HUES48 (cell line): ENCODE measurements around the gene NID2.

Source experiments
- H3K27ac ChIP-seq: one replicate; pipeline ENCODE4 v1.7.0; 2013; ENCODE audit warnings: low read depth, low read length, inconsistent platforms
- H3K27me3 ChIP-seq: 2 replicates; pipeline ENCODE4 v1.6.1; 2013; ENCODE audit warnings: mild to moderate bottlenecking, low read length; ENCODE audit not compliant: control insufficient read depth, insufficient read depth
- H3K36me3 ChIP-seq: 2 replicates; pipeline ENCODE4 v1.6.1; 2013; ENCODE audit warnings: low read length; ENCODE audit not compliant: control insufficient read depth, insufficient read depth
- H3K4me1 ChIP-seq: 2 replicates; pipeline ENCODE4 v1.6.1; 2013; ENCODE audit warnings: mild to moderate bottlenecking, low read length; ENCODE audit not compliant: control insufficient read depth, insufficient read depth
- H3K4me3 ChIP-seq: 2 replicates; pipeline ENCODE4 v1.5.1; 2013; ENCODE audit warnings: mild to moderate bottlenecking, low read depth, low read length
- H3K9ac ChIP-seq: 2 replicates; pipeline ENCODE4 v1.6.1; 2013; ENCODE audit warnings: mild to moderate bottlenecking, low read depth, low read length, moderate library complexity
- H3K9me3 ChIP-seq: 2 replicates; pipeline ENCODE4 v1.6.1; 2013; ENCODE audit warnings: low read length; ENCODE audit not compliant: control insufficient read depth, insufficient read depth

Gene NID2

DNA sequence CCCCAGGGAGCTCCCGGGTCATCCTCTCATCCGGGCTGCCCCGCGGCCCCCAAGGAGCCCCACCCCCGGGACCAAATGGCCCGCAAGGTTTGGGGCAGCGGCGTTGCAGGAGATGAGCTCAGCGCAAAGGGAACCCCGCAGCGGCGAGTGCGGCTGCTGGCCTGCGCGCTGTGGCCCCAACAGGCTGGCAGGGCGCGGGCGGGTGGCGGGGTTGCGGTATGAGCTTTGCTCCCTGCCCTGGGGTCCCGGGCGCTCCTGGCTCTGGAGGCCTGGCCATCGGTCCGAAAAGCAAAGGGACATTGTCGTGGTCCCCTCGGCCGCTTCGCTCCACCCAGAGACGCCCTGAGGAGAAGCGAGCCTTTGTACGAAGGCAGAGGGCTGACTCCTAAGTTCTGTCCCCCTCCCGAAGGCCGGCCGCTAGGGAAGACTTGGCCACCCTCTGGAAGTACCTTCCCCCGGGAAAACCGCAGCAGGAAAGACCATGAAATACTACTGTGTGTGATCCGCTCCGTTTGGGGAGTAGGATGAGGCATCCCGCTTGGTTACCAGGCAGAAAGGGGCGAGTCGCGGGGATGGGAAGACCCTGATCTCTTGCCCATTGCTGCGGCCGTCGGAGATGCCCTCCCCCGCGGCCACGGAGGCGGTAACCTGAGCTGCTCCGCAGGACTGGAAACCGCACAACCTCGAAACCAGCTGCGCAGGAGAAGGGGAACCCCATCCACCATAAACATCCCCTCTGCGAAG is 620 bp upstream of the NID2 start:
- H3K9ac ChIP-seq, result no peak overlapping the region
- H3K27me3 ChIP-seq, result peaks cover 56% of the 10 kb centered on the region

DNA sequence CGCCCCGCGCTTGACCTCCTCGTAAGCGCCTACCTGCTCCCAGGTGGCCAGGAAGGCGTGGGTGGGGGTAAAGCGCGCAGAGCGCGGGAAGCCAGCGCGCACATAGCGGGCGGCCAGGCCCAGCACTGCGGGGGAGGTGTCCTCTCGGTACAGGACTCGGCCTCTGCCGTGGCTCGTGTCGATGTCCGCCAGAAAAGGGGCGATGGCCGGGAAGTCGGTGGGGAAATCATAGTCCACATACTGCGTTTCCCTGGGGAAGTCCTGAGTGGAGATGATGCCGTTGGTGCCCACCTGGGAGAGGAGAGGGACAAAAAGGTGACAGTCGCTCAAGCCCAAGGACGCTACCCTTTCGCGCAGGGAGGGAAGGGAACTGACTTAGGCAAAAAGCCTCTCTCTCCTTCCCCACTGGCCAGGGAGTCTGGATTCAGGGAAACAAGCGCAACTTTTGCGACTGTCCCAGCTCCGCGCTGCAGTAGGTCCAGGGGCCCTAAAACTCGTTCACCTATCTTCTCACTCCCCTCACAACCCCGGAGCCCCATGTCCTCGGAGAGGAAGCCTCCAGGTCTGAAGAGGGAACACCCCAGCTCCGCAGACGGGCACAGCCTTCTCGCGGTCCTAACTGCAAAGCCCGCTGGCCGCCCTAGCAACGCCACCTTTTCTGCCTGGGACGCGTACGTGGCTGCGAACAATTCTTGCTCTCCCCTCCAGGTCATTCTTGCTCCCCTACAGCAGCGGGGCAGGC is 815 bp downstream of the NID2 start:
- H3K36me3 ChIP-seq, result no peaks in the 10 kb centered on the region
- H3K9ac ChIP-seq, result no peak overlapping the region
- H3K4me3 ChIP-seq, result peak overlapping the region; percentile 74
- no peak overlapping the region for H3K27ac ChIP-seq
- peaks cover 58% of the 10 kb centered on the region for H3K27me3 ChIP-seq
- H3K9me3 ChIP-seq, result no peaks in the 10 kb centered on the region
- H3K4me1 ChIP-seq, result peaks cover 3% of the 10 kb centered on the region; the same call in 1 of the 2 replicates

More for the DNA sequence above, 620 bp upstream of the NID2 start:
- Histone ChIP-seq H3K36me3 (no peaks in the 10 kb centered on the region), H3K4me3 (peak overlapping the region; percentile 74), H3K27ac (no peak overlapping the region), H3K9me3 (no peaks in the 10 kb centered on the region), H3K4me1 (peaks cover 3% of the 10 kb centered on the region; the same call in 1 of the 2 replicates)

DNA sequence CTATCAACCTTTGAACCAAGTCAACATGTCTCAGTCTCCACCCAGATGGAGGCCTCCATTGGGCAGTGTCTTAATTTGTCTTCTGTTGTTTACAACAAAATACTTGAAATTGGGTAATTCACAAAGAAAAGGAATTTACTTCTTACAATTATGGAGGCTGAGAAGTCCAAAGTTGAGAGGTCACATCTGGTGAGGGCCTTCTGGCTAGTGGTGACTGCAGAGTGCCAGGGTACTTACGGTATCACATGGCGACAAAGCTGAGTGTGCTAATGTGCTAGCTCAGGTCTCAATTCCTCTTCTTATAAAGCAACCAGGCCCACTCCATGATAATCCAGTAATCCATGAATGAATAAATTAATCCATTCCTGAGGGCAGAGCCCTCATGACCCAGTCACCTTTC is 4.7 kb downstream of the NID2 start:
- no peaks in the 10 kb centered on the region for H3K9me3 ChIP-seq
- no peak overlapping the region for H3K4me3 ChIP-seq
- no peak overlapping the region for H3K27ac ChIP-seq
- no peaks in the 10 kb centered on the region for H3K36me3 ChIP-seq
- no peak overlapping the region for H3K9ac ChIP-seq
- peaks cover 14% of the 10 kb centered on the region for H3K4me1 ChIP-seq
- peaks cover 46% of the 10 kb centered on the region for H3K27me3 ChIP-seq

DNA sequence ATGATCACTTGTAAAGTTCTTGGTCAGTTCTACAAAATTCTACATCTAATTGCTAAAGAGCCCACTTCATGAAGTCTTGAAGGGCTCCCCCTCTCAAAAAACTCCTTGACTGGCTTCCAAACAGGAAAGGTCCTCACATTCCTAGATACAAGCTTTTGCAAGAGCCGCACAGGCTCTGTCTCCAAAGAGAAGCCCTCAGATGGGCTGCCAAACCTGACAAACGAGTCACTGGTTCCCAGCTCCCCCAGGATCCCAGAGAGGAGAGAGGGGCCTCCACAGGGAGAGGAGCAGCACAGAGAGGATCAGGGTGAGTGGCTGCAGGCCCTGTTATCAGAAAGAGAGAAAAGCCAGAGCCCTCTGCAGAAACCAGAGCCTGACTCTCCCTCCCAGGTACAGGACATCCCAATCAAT is 5.8 kb downstream of the NID2 start:
- H3K36me3 ChIP-seq, result no peaks in the 10 kb centered on the region
- peaks cover 38% of the 10 kb centered on the region for H3K27me3 ChIP-seq
- H3K4me3 ChIP-seq, result no peak overlapping the region
- H3K4me1 ChIP-seq, result peaks cover 14% of the 10 kb centered on the region
- no peak overlapping the region for H3K27ac ChIP-seq
- H3K9ac ChIP-seq, result no peak overlapping the region
- no peaks in the 10 kb centered on the region for H3K9me3 ChIP-seq

DNA sequence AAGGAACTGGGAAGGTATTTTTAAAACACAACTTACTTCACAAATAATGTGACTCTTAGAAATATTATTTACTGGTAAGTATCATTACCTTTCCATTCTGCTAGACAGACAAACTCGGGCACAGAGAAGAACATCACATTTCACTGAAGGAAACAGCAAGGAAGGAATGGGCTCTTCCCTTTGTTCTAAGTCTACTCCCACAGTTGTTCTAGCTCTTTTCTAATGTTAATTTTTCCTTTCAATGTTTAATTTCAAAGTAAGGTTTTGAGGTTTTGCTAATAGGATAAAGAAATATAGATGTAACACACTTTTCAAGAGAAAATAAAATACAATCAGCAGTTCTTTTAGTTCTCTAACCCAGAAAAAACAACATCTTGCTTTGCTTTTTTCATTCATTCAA is 7.0 kb downstream of the NID2 start:
- Histone ChIP-seq H3K9ac (no peak overlapping the region), H3K36me3 (no peaks in the 10 kb centered on the region), H3K27ac (no peak overlapping the region), H3K4me1 (peaks cover 11% of the 10 kb centered on the region), H3K4me3 (no peak overlapping the region), H3K27me3 (peaks cover 27% of the 10 kb centered on the region), H3K9me3 (no peaks in the 10 kb centered on the region)

DNA sequence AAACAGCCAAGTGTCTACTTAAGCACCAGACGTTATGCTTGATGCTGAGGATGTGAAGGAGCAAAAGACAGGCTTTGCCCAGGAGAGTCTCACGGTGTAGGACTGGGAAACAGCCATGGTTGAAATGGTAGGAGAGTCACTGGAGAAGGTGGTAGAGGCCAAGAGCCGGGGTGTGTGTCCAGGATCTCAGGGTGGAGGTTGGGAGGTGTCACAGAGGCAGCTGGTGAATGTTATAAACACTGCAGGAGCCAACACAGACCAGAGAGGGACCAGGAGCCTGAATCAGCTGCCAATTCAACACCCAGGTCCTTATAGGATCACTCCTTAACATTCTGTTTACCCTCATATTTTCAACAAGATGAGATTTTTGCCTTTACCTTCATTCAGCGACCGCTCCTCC is 7.5 kb downstream of the NID2 start:
- Histone ChIP-seq H3K9ac (no peak overlapping the region), H3K4me3 (no peak overlapping the region), H3K9me3 (no peaks in the 10 kb centered on the region), H3K36me3 (no peaks in the 10 kb centered on the region), H3K4me1 (peaks cover 11% of the 10 kb centered on the region), H3K27ac (no peak overlapping the region), H3K27me3 (peaks cover 22% of the 10 kb centered on the region)

DNA sequence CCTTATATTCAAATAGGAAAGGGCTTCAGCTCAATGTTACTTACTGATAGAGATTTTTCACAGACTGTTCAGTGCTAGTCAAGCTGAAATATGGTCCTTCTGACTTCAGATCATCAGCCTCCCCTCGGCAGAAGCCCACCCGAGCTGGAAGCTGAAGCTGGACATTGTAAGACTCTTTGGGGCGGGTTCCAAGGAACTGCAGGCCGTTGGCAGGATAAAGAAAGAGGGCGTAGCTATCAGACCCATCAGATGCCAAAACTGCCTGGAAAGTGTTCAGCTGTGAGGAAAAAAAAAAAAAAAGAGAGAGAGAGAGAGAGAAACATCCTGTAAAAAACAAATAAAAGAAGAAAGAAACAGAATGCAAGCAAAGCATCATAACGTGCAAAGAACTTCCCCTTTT is 8.8 kb downstream of the NID2 start:
- H3K4me1 ChIP-seq, result peaks cover 11% of the 10 kb centered on the region

DNA sequence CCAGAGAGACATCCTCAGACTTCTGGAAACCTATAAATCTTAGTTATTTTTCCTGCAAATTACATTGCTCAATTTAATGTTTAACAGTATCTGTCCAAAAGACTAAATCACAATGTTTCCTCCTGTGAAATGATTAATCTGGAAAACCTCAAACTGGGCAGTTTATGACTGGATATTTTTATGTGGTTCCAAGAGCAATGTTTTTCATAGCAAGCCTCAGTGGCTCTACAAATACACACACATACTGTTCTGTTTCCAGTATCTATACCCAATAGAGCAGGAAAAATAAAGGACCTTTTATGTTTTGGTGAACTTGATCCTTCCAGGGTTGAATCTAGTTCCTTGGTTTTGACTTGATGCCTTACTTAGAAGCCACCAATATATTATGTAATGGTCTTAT is 9.2 kb downstream of the NID2 start:
- Histone ChIP-seq H3K27me3 (peaks cover 15% of the 10 kb centered on the region; the same call in 1 of the 2 replicates), H3K4me1 (peaks cover 11% of the 10 kb centered on the region), H3K36me3 (no peaks in the 10 kb centered on the region), H3K27ac (no peak overlapping the region), H3K4me3 (no peak overlapping the region), H3K9me3 (no peaks in the 10 kb centered on the region), H3K9ac (no peak overlapping the region)

More for the DNA sequence above, 8.8 kb downstream of the NID2 start:
- Histone ChIP-seq H3K27me3 (peaks cover 15% of the 10 kb centered on the region; the same call in 1 of the 2 replicates), H3K9ac (no peak overlapping the region), H3K27ac (no peak overlapping the region), H3K9me3 (no peaks in the 10 kb centered on the region), H3K4me3 (no peak overlapping the region), H3K36me3 (no peaks in the 10 kb centered on the region)

DNA sequence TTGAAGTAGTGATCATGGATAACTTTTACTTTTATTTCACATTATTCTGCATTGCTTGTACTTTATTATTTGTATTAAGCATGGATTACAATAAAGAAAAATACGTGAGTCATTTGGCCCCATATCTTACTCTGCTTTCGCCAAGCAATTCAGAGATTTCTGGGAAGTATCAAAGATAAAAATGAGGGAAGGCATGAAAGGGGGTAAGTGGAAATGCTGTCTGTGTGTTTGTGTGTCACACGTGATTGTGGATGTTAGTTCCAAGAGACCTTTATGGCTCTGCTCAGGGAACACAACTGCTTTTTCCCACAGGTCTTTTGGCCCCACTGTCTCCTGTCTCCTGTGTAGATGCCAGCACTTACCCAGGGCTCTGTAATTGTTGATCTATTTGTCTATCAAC is 10.5 kb downstream of the NID2 start:
- no peak overlapping the region for H3K27ac ChIP-seq
- no peak overlapping the region for H3K9ac ChIP-seq
- H3K4me1 ChIP-seq, result peaks cover 11% of the 10 kb centered on the region
- no peak overlapping the region for H3K4me3 ChIP-seq
- no peaks in the 10 kb centered on the region for H3K9me3 ChIP-seq
- no peaks in the 10 kb centered on the region for H3K36me3 ChIP-seq
- peaks cover 15% of the 10 kb centered on the region; the same call in 1 of the 2 replicates for H3K27me3 ChIP-seq

DNA sequence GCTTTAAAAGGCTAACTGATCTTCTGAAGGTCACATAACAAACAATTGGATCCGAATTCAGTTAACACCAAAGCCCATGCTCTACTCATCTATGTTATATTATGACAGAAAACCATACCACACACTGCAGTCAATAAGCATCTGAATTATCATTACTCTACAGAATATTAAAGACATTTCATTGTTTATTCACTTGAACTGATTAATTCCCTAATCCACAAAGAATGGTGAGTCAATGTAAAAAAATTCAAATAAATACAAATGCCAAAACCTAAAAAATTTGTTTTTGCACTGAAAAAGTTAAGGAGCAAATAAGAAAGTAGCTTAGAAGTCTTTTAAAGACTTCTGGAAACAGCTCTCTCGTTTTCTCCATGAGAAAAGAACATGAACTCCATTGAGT is 13.7 kb downstream of the NID2 start:
- no peak overlapping the region for H3K4me3 ChIP-seq
- no peaks in the 10 kb centered on the region for H3K36me3 ChIP-seq
- no peaks in the 10 kb centered on the region for H3K4me1 ChIP-seq
- H3K27ac ChIP-seq, result no peak overlapping the region
- H3K9me3 ChIP-seq, result no peaks in the 10 kb centered on the region
- no peak overlapping the region for H3K9ac ChIP-seq
- no peaks in the 10 kb centered on the region; the same call in 1 of the 2 replicates for H3K27me3 ChIP-seq

DNA sequence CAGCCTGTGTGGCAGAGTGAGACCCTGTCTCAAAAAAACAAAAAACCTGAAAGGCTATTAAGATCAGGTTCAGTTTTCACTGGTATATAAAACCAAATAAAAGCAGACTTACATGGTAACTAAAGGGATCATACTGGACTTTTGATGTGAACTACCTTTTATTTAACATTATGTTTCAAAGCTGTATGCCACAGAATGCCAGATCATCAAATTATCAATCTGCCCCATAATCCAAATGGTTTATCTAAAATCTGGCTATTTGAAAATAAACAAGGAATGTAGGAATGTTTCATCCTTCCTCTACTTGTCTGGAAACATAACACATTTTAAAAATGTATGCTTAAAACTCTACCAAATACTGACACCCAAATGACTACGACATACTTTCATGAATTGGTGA is 14.2 kb downstream of the NID2 start:
- Histone ChIP-seq H3K4me3 (no peak overlapping the region), H3K9ac (no peak overlapping the region)

More for the DNA sequence above, 14.2 kb downstream of the NID2 start:
- no peaks in the 10 kb centered on the region for H3K4me1 ChIP-seq
- H3K27me3 ChIP-seq, result no peaks in the 10 kb centered on the region; the same call in 1 of the 2 replicates
- no peaks in the 10 kb centered on the region for H3K9me3 ChIP-seq
- no peaks in the 10 kb centered on the region for H3K36me3 ChIP-seq
- H3K27ac ChIP-seq, result no peak overlapping the region
